ENCODE data around the gene NOL9. TPM values are rescaled to one million over a fixed set of nuclear protein-coding genes. Genes with fewer than 3 reads are reported as not detected.

NOL9 gene
- polyA plus RNA-seq, 3 donors: 3.7 to 11.5 (median 7.6) TPM

GRCh38 chr1:6579374-6580118 is 25.2 kb upstream of the NOL9 start, which contains the start of gene ZBTB48:
ZBTB48 (plus strand) TSS chr1:6579994; CDS start chr1:6580610, 616 bp downstream.
- 20% methylated on average over 58 of the region's 58 CpGs for WGBS (ENCODE audit: insufficient coverage)
- H3K27ac ChIP-seq (ENCODE audit: low read depth in 1 of 2, low read length in 2 of 2): peak within 1 kb of the TSS; percentile 88 to 97
- peaks cover 33 to 34% of the 10 kb centered on the region in 2 donors for H3K4me1 ChIP-seq (ENCODE audit: control insufficient read depth in 1 of 2, insufficient read depth in 2 of 2, low read length in 2 of 2)

More at GRCh38 chr1:6579374-6580118, 25.2 kb upstream of the NOL9 start, which contains the start of gene ZBTB48:
- Mint-ChIP-seq H3K27ac (peak within 1 kb of the TSS; percentile 97 to 100 (median 99)), H3K9me3 (peaks cover 0 to 3% (median 0%) of the 10 kb centered on the region in 7 donors), H3K36me3 (peaks cover 5% of the 10 kb centered on the region in 2 donors), H3K4me1 (peaks cover 35% of the 10 kb centered on the region), H3K4me3 (peak within 1 kb of the TSS; percentile 96 to 97), H3K27me3 (ENCODE audit: low read depth in 3 of 3) (peaks cover 0 to 3% (median 1%) of the 10 kb centered on the region in 3 donors)
- DNase-seq: peak; percentile 97 to 98 (median 98)
- Histone ChIP-seq H3K9ac (ENCODE audit: insufficient read depth, low read length, poor library complexity, severe bottlenecking) (peak within 1 kb of the TSS; percentile 99), H3K9me3 (replicated peaks in 1 of 2; ENCODE audit: control insufficient read depth in 1 of 2, insufficient read depth in 1 of 2, low read length in 2 of 2) (no peaks in the 10 kb centered on the region), H3K4me2 (replicated peaks; ENCODE audit: extremely low read depth, low read length, poor library complexity, severe bottlenecking) (peak within 1 kb of the TSS; percentile 88), H3K27me3 (ENCODE audit: control insufficient read depth in 2 of 2, insufficient read depth in 2 of 2, low read length in 2 of 2) (no peaks in the 10 kb centered on the region), H3K36me3 (replicated peaks in 1 of 2; ENCODE audit: control insufficient read depth in 1 of 2, insufficient read depth in 2 of 2, low read length in 2 of 2) (peaks cover 0 to 4% of the 10 kb centered on the region in 2 donors), H2AFZ (ENCODE audit: insufficient read depth, low read depth, low read length, poor library complexity, severe bottlenecking) (peak within 1 kb of the TSS; percentile 70), H4K20me1 (ENCODE audit: insufficient read depth, low read length) (peaks cover 35% of the 10 kb centered on the region), H3K79me2 (ENCODE audit: insufficient read depth, low read length) (peaks cover 31% of the 10 kb centered on the region), H3K4me3 (replicated peaks in 1 of 3; ENCODE audit: low read depth in 2 of 3, low read length in 3 of 3) (peak within 1 kb of the TSS; percentile 61 to 83 (median 76))
- TF ChIP-seq, protein P1, sequence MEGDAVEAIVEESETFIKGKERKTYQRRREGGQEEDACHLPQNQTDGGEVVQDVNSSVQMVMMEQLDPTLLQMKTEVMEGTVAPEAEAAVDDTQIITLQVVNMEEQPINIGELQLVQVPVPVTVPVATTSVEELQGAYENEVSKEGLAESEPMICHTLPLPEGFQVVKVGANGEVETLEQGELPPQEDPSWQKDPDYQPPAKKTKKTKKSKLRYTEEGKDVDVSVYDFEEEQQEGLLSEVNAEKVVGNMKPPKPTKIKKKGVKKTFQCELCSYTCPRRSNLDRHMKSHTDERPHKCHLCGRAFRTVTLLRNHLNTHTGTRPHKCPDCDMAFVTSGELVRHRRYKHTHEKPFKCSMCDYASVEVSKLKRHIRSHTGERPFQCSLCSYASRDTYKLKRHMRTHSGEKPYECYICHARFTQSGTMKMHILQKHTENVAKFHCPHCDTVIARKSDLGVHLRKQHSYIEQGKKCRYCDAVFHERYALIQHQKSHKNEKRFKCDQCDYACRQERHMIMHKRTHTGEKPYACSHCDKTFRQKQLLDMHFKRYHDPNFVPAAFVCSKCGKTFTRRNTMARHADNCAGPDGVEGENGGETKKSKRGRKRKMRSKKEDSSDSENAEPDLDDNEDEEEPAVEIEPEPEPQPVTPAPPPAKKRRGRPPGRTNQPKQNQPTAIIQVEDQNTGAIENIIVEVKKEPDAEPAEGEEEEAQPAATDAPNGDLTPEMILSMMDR (IDR thresholded peaks at IDR 0.05): no peak
- intact Hi-C loops (cut with micrococcal nuclease): loop anchor here (1.0 to 5.0 kb wide), 3 partner anchors 21 to 38 kb away; partner anchors contain the start of gene PHF13 (in 1 of the 2)

Measured in CD14-positive monocyte (primary cell).